Mesendoderm (in vitro differentiated cells): ENCODE results near the gene KCTD18.

Source experiments
- DNase-seq: peaks from one replicate; pipeline ENCODE4 v3.0.0; 2013
- H2AK5ac ChIP-seq: 2 replicates; pipeline ENCODE4 v1.6.1; 2013; ENCODE audit warnings: low read length, inconsistent platforms
- H2BK120ac ChIP-seq: 2 replicates; pipeline ENCODE4 v1.6.1; 2013; ENCODE audit warnings: low read depth, mild to moderate bottlenecking, low read length, moderate library complexity, mixed read lengths
- H2BK15ac ChIP-seq: replicated peaks from 2 replicates; pipeline ENCODE4 v1.6.1; 2013; ENCODE audit warnings: low read depth, mild to moderate bottlenecking, moderate library complexity
- H2BK5ac ChIP-seq: 2 replicates; pipeline ENCODE4 v1.6.1; 2013; ENCODE audit warnings: low read length, inconsistent platforms
- H3K18ac ChIP-seq: 2 replicates; pipeline ENCODE4 v1.6.1; 2013; ENCODE audit warnings: mild to moderate bottlenecking, low read length, mixed read lengths
- H3K23ac ChIP-seq: one replicate; pipeline ENCODE4 v1.6.1; 2013; ENCODE audit warnings: low read length
- H3K27ac ChIP-seq: 2 replicates; pipeline ENCODE4 v1.5.1; 2013; ENCODE audit warnings: low read depth, mild to moderate bottlenecking, inconsistent platforms, low read length, moderate library complexity
- H3K27me3 ChIP-seq: 2 replicates; pipeline ENCODE4 v1.6.1; 2013; ENCODE audit warnings: low read length, control low read depth, mild to moderate bottlenecking, inconsistent platforms; ENCODE audit not compliant: insufficient read depth, poor library complexity
- H3K36me3 ChIP-seq: 2 replicates; pipeline ENCODE4 v1.6.1; 2013; ENCODE audit warnings: low read length, inconsistent platforms; ENCODE audit not compliant: control insufficient read depth, insufficient read depth
- H3K4ac ChIP-seq: one replicate; pipeline ENCODE4 v1.6.1; 2013; ENCODE audit warnings: low read depth, mild to moderate bottlenecking, low read length, moderate library complexity
- H3K4me1 ChIP-seq: 2 replicates; pipeline ENCODE4 v1.6.1; 2013; ENCODE audit warnings: low read depth, low read length, inconsistent platforms; ENCODE audit not compliant: control insufficient read depth
- H3K4me2 ChIP-seq: 2 replicates; pipeline ENCODE4 v1.6.1; 2013; ENCODE audit warnings: low read length
- H3K4me3 ChIP-seq: 2 replicates; pipeline ENCODE4 v1.5.1; 2013; ENCODE audit warnings: mild to moderate bottlenecking, low read length
- H3K56ac ChIP-seq: one replicate; pipeline ENCODE4 v1.6.1; 2013; ENCODE audit warnings: low read length
- H3K79me1 ChIP-seq: 2 replicates; pipeline ENCODE4 v1.6.1; 2013; ENCODE audit warnings: low read length, inconsistent platforms
- H3K79me2 ChIP-seq: 2 replicates; pipeline ENCODE4 v1.6.1; 2013; ENCODE audit warnings: mild to moderate bottlenecking, low read length; ENCODE audit not compliant: control insufficient read depth, insufficient read depth
- H3K9ac ChIP-seq: 2 replicates; pipeline ENCODE4 v1.6.1; 2013; ENCODE audit warnings: low read length, inconsistent platforms
- H4K5ac ChIP-seq: one replicate; pipeline ENCODE4 v1.6.1; 2013; ENCODE audit warnings: low read length
- H4K8ac ChIP-seq: one replicate; pipeline ENCODE4 v1.6.1; 2013; ENCODE audit warnings: low read depth, mild to moderate bottlenecking, control low read depth, low read length, moderate library complexity
- WGBS: extraction: QIAGEN DNeasy Blood & Tissue Kit; methylation state at CpG from one replicate; pipeline ENCODE4 v1.1.7; 2013; ENCODE audit warnings: low lambda C conversion rate, missing lambda C conversion rate; ENCODE audit not compliant: insufficient coverage; ENCODE audit errors: extremely low coverage; 5-methylcytosine and 5-hydroxymethylcytosine counted together

Gene KCTD18

DNA sequence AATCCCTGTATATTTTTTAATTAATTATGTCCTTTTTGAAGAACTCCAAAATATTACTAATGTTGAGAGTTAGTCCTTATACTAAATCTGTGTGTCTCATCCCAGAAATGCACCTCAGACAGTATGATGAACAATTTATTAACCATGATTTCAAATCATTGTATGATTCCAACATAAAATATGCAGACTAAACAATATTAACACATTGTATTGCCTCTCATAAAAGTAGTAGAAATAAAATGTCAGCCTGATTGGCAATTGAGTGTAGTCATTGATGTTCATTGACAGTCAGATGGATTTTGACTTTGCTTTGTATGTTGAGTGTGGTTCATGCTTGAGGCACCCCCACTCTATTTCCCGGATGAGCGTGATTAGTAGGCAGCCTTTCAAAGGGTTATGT lies 57.5 kb downstream of the KCTD18 start:
- H3K79me1 ChIP-seq = peaks cover 6% of the 10 kb centered on the region
- no peak for DNase-seq
- no peaks in the 10 kb centered on the region for H3K79me2 ChIP-seq
- no peak overlapping the region for H3K4me2 ChIP-seq
- H3K4me3 ChIP-seq = no peak overlapping the region
- no peak overlapping the region for H3K27ac ChIP-seq
- no peak overlapping the region for H2BK5ac ChIP-seq
- no peak overlapping the region for H2BK15ac ChIP-seq
- no peak overlapping the region for H4K8ac ChIP-seq
- H3K36me3 ChIP-seq = peaks cover 7% of the 10 kb centered on the region
- no peak overlapping the region for H3K9ac ChIP-seq
- no peak overlapping the region for H3K56ac ChIP-seq
- H4K5ac ChIP-seq = no peak overlapping the region
- WGBS = no CpG with 5 or more reads among the region's 2 CpGs
- no peak overlapping the region for H3K18ac ChIP-seq
- H3K27me3 ChIP-seq = no peaks in the 10 kb centered on the region
- no peak overlapping the region for H3K23ac ChIP-seq
- peaks cover 10% of the 10 kb centered on the region for H3K4me1 ChIP-seq
- no peak overlapping the region for H2AK5ac ChIP-seq
- no peak overlapping the region for H3K4ac ChIP-seq
- H2BK120ac ChIP-seq = no peak overlapping the region

DNA sequence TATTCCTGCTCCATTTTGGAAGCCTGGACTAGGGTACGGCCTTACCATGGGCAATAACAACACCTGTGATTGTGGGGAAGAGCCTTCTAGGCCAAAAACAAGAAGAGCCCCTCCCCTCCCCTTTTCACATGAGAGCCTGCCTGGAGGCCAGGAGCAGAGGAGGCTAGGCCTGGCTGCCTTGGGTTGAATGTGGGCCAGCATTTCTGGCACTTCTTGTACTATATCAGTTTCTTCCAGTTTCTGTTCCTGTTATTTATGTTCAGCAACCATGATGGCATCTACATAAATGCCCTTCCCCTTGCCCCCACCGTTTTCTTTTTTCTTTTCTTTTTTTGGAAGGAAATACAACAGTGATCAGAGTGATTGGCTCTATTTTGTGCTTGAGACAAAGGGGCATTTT lies 58.4 kb downstream of the KCTD18 start:
- Histone ChIP-seq H3K27me3 (no peaks in the 10 kb centered on the region), H3K23ac (no peak overlapping the region), H3K4me1 (peaks cover 10% of the 10 kb centered on the region), H3K18ac (no peak overlapping the region), H3K4me3 (no peak overlapping the region), H3K27ac (no peak overlapping the region), H2BK15ac (no peak overlapping the region), H4K5ac (no peak overlapping the region), H3K79me1 (peaks cover 6% of the 10 kb centered on the region), H3K56ac (no peak overlapping the region), H3K9ac (no peak overlapping the region), H2AK5ac (no peak overlapping the region), H3K79me2 (no peaks in the 10 kb centered on the region), H3K4ac (no peak overlapping the region), H3K4me2 (no peak overlapping the region), H3K36me3 (peaks cover 5% of the 10 kb centered on the region), H4K8ac (no peak overlapping the region), H2BK5ac (no peak overlapping the region), H2BK120ac (no peak overlapping the region)
- no CpG with 5 or more reads among the region's 2 CpGs for WGBS
- DNase-seq = no peak

- Histone ChIP-seq H3K18ac (no peak overlapping the region), H2AK5ac (no peak overlapping the region), H3K27ac (no peak overlapping the region), H3K4me3 (no peak overlapping the region), H3K56ac (no peak overlapping the region), H3K9ac (no peak overlapping the region), H2BK5ac (no peak overlapping the region), H4K8ac (no peak overlapping the region), H3K27me3 (no peaks in the 10 kb centered on the region), H3K79me1 (peaks cover 5% of the 10 kb centered on the region), H3K36me3 (peaks cover 2% of the 10 kb centered on the region), H2BK15ac (no peak overlapping the region), H3K4me1 (peaks cover 10% of the 10 kb centered on the region), H4K5ac (no peak overlapping the region), H3K4ac (no peak overlapping the region), H3K23ac (no peak overlapping the region), H2BK120ac (no peak overlapping the region), H3K79me2 (no peaks in the 10 kb centered on the region), H3K4me2 (no peak overlapping the region)
- WGBS = no CpG with 5 or more reads among the region's 2 CpGs
- no peak for DNase-seq
These were observed 59.6 kb downstream of the KCTD18 start for GRCh38 chr2:200450288-200450687.

DNA sequence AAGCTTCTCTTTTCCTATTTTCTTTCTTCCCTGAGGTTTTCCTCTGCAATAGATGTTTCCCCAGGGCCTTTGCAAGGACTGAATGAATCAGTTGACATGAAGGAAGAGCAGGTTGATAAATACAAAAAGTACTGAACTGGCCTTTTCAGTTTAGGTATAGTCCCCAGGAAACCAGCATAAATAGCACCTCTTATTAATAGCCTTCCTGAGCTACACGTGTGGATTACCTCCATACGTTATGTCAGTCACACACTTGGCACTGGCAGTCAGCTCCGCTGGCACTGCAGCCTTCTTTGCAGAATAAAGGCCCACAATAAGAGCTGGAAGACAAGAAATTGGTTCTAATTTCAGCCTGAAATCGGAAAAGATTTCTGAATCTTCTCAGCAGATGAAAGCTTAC lies 60.7 kb downstream of the KCTD18 start:
- Histone ChIP-seq H2BK120ac (no peak overlapping the region), H3K23ac (no peak overlapping the region), H2AK5ac (no peak overlapping the region), H2BK5ac (no peak overlapping the region), H3K9ac (no peak overlapping the region), H3K18ac (no peak overlapping the region), H3K4ac (no peak overlapping the region), H3K36me3 (peaks cover 1% of the 10 kb centered on the region), H3K4me3 (no peak overlapping the region), H3K4me2 (no peak overlapping the region), H3K4me1 (peaks cover 10% of the 10 kb centered on the region), H3K56ac (no peak overlapping the region), H2BK15ac (no peak overlapping the region), H3K79me1 (peaks cover 3% of the 10 kb centered on the region), H3K27ac (no peak overlapping the region), H3K79me2 (no peaks in the 10 kb centered on the region), H3K27me3 (no peaks in the 10 kb centered on the region), H4K5ac (no peak overlapping the region), H4K8ac (no peak overlapping the region)
- DNase-seq = no peak
- WGBS = no CpG with 5 or more reads among the region's 4 CpGs

- Histone ChIP-seq H2BK5ac (no peak overlapping the region), H3K4me3 (no peak overlapping the region), H2BK15ac (no peak overlapping the region), H4K8ac (no peak overlapping the region), H3K56ac (no peak overlapping the region), H3K18ac (no peak overlapping the region), H3K4ac (no peak overlapping the region), H3K4me2 (no peak overlapping the region), H3K79me2 (no peaks in the 10 kb centered on the region), H3K9ac (no peak overlapping the region), H2AK5ac (no peak overlapping the region), H3K27me3 (no peaks in the 10 kb centered on the region), H2BK120ac (no peak overlapping the region), H3K79me1 (peaks cover 3% of the 10 kb centered on the region), H3K23ac (no peak overlapping the region), H3K4me1 (peaks cover 6% of the 10 kb centered on the region), H3K27ac (no peak overlapping the region), H4K5ac (no peak overlapping the region), H3K36me3 (peaks cover 1% of the 10 kb centered on the region)
- no peak for DNase-seq
These were observed 61.4 kb downstream of the KCTD18 start for GRCh38 chr2:200448455-200448854.

DNA sequence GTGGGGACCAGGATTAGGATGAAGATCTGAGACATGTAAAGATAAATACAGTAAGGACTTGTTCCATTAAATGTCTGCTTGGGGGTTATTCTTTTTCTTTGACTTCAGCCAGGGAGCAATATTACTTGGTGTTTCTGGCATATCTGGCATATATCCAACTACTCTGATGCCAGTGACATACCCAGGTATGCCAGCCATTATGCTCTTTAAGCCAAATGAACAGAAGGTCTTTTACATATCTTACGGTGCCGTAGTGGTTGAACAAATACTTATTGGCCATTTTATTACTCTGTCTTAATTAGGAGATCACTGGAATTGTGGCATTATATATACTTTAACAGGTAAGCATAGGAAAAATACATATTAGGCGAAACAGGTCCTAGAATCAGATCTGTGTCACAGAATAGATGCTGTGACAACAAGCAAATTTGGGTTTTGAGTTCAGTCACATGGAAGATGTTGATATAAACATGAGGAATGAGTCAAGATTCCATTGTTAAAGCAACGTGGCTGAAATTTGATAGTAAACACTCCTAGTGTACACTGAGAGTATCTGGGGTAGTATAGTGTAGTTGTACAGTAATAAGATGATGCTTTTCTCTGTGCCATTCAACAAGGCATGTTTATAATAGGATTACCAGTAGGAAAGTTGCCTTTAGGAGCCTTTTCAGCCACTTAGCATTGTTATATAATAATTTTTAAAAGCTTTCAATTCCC lies 62.6 kb downstream of the KCTD18 start:
- Histone ChIP-seq H3K4ac (no peak overlapping the region), H3K4me3 (no peak overlapping the region), H3K23ac (no peak overlapping the region), H3K79me2 (no peaks in the 10 kb centered on the region), H2BK120ac (no peak overlapping the region), H3K27ac (no peak overlapping the region), H2BK5ac (no peak overlapping the region), H3K4me1 (no peaks in the 10 kb centered on the region), H2AK5ac (no peak overlapping the region), H2BK15ac (no peak overlapping the region), H3K18ac (no peak overlapping the region), H3K9ac (no peak overlapping the region), H4K5ac (no peak overlapping the region), H3K79me1 (no peaks in the 10 kb centered on the region), H3K56ac (no peak overlapping the region), H3K27me3 (no peaks in the 10 kb centered on the region), H3K36me3 (peaks cover 1% of the 10 kb centered on the region), H4K8ac (no peak overlapping the region), H3K4me2 (no peak overlapping the region)
- WGBS = no CpG with 5 or more reads among the region's 4 CpGs
- no peak for DNase-seq
